ELR (cell line): ENCODE measurements around the gene METTL26.
"Not testable (repeated sequence)": the region's sequence is repeated elsewhere in the genome, so short reads cannot be mapped to it uniquely, and the experiment has no call there.

Experiments
- DNase-seq: peaks from one replicate; pipeline ENCODE4 v3.0.0-alpha.2; 2015; ENCODE audit warnings: low read depth

Gene METTL26

DNA sequence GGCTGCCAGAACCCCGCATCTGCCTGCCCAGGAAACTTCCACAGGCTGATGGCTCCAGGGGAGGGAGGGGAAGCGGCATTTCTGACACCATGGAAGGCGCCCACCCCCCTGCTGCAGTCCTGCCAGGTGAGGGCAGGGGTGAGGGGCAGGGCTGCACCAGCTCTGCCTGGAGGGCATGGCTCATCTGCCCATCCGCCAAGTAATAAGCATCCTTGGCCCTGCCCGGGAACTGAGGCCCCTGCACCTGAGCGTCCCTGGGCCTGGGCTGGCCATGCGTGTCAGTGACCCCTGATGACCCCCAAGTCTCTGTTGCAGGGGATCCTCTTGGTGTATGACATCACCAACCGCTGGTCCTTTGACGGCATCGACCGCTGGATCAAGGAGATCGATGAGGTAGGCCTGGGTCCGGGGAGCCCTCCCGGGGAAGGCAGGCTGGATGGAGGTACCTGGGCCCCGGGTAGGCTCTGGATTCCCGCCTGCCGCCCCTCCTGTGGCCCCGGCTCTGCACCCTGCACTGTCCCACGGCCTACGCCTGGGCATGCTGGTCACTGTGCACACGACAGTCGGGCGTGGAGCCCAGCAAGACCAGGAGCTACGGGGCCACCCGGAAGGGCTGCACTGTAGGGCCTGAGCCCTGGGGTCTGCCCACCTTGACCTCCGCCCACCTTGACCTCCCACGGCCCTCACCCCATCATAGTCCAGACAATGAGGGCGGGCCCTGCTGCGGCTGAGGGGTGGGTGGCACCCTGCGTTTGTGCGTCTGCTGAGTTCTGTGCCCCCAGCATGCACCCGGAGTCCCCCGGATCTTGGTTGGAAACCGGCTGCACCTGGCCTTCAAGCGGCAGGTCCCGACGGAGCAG lies 10.8 kb downstream of the METTL26 start:
- DNase-seq = no peak

DNA sequence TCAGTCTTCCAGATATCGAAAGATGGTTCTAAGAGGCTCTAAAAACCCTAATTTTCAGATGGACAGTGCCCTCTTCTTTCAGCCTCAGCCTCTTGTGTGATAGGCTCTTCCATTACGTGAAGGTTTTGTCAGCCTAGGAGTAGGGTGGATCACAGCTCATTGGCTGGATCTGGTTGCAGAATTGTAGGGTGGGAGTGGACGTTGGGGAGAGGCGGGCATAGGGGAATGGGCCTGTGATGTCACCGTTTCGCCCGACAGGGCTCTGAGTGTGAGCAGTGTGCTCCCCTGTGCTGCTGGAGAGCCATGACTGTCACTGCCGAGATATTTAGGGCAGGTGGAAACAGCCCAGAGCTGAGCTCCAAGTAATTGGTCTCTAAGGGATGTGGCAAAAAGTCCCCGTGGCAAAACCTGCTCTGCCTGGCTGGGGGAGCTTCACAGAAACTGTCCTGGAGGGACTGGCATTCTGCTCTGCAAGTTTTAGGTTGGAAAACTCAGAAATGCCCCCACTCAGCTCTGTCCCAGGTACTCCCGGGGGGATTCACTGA lies 11.5 kb downstream of the METTL26 start:
- DNase-seq = no peak

DNA sequence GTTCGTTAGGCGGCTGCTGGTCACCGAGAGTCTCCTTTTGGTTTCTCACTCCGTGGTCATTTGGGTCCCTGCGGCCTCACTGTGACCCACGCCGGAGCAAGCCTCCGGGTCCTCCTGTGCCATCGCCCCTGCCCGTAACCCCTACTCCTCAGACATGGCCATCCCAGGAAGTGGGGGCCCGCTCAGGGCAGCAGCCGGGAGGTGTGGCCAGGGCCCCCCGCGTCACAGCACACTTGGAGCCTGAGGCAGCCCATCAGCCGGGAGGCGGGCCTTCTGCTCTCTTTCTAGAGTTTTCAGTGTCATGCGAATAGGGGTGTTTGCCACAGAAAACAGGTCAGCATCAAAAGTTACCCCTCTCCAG lies 13.2 kb downstream of the METTL26 start:
- no peak for DNase-seq

DNA sequence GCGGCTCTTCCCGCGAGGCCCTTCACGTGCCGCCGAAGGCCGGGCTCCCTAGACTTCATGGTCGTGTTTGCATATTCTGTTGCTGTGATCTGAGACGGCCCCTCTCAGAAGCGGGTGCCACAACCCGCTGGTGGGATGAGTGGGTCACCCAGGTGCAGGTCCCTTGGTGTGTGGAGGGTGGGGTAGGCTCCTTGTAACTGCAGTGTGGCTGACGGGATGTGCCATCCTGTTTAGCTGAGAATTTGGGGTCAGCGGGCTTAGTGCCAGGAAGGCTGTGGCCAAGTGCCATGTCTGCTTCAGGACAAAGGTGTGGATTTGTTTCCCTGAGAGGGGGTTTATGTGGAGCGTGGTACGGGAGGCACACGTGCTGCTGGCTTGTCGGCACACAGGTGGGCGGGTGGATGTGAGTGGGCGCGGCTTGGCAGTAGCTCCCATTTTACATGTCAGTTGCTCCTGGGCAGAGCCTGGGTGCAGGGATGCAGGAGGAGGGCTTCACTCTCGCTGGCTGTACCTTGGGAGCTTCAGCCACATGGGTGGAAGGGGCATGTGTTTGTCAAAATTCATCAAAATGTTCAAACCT lies 14.5 kb downstream of the METTL26 start:
- DNase-seq = no peak

DNA sequence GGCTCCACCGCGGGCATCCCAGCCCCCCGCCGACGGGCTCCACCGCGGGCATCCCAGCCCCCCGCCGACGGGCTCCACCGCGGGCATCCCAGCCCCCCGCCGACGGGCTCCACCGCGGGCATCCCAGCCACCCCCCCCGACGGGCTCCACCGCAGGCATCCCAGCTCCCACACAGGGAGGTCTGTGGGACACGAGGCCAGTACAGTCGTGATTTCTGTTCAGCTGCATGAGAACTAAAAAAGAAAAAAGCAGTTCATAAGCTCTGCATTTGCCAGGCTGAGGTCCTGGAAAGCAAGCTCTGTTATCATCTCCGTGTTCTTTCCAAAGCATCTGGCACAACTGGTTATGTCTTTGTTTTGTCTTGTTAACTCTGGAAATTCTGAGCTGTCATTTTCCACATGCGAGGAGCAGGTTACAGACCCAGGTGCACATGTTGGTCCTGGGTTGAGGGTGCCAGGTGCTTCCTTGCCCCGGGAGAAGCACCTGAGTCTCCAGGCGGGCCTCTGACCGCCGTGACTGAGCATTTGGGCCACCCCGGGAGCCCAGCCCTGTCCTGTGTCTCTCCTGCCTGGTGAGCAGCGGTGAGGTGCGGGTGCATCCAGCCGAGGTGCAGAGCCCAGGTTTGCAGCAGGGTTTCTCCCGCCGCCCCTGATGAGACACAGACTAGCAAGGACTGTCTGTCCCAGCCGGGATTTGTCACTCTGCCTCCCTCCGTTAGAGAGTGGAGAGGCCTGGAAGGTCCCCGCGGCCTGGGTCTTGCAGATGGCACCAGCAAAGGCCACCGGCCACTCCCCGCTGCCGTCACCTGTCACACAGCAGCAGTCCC lies 15.2 kb downstream of the METTL26 start:
- no peak for DNase-seq

DNA sequence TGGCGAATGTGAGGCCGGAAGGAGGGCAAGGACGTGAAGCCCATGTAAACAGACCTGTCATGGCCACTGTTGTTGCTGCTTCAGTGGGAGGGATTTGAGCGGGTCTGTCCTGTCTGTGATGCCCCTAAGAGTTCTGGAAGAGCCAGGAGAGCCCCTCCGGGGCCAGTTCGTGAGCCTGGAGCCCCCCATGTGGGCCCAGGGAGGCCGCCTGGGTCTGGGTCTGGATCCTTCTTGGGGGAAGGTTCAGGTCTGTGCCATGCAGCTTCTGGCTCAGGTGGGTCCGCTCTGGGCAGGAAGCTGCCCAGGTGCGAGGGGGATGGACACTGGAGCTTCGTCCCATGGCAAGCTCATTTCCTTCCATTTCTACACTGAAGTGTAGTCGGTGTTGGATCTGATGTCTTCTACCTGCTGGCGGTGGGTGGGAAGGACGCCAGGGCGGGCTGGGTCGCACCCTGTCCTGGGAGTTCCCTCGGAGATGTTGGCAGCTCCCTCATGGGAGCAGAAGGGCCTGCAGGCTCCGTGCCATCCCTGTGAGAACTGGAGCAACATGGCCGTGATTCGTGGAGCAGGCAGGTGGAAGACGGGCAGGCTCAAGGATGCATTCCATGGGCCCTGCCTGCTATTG lies 16.5 kb downstream of the METTL26 start:
- DNase-seq = no peak

DNA sequence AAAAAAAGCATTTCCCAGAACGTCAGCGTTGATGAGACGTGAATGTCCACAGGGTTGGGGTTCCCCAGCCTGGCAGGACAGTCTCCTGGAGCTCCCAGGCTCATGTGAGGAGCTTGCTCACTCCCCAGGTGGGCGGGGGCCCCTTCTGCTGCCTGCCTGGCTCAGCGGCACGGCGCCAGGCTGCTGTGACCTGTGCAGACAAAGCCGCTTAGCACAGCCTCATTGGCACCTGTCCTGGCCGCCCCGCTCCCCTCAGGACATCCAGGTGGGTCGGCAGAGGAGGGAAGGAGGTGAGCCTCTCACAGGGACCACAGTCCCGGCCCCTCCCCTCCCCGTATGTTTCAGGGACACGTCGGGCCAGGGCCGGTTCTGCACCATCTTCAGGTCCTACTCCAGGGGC lies 18.2 kb downstream of the METTL26 start:
- no peak for DNase-seq

DNA sequence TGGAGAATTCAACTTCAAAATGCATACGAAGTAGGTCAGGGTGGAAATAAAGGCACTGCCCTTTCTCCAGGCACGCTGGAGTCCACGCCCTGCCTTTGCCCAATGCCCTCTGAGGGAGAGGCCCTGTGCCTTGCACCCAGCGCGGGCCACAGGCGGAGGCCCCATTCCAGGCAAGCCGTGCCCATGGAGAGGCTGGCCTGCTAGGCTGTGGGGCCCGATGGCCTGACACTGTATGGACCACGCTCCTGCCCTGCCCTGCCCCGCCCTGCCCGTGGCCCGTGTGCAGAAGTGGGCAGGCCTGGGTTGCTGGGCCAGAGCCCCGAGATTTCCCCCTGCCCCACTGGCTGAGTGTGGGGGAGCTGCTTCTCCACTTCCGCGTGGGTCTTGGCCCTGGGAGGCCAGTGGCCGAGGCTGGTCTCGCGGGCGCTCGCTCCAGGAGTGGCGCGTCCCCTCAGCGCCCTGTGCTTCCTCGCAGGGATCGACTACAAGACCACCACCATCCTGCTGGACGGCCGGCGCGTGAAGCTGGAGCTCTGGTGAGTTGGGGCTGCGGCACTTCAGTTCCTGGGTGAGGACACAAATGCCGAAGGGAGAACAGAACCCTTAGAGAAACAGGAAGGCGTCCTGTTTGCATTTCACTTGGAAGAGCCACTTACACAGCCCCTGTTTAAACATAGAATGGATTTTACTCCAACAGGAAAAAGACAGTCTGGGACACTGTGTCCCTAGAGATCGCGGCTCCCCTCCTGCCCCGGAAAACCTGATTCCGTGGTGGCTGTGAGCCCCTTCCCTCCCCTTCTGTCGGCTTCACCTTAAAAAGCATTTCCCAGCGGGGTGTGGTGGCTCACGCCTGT lies 19.1 kb downstream of the METTL26 start:
- no peak for DNase-seq

DNA sequence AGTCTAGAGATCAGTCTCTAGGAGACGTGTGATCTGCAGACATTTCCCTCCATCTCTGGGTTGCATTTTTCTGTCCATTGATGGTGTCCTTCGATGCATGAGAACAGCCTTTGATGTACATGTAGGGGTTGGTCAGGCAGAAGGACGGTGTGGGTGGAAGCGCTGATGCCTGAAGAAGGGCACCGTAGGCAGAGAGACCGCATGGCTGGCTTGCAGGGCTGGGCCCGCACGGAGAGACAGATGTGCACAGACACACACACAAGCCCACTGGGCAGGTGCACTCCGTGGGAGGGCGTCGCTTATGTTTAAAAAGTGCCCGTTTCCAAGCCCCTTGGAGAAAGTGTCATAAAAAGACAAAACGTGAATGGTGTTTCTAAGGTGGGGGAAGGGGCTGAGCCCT lies 21.0 kb downstream of the METTL26 start:
- no peak for DNase-seq

DNA sequence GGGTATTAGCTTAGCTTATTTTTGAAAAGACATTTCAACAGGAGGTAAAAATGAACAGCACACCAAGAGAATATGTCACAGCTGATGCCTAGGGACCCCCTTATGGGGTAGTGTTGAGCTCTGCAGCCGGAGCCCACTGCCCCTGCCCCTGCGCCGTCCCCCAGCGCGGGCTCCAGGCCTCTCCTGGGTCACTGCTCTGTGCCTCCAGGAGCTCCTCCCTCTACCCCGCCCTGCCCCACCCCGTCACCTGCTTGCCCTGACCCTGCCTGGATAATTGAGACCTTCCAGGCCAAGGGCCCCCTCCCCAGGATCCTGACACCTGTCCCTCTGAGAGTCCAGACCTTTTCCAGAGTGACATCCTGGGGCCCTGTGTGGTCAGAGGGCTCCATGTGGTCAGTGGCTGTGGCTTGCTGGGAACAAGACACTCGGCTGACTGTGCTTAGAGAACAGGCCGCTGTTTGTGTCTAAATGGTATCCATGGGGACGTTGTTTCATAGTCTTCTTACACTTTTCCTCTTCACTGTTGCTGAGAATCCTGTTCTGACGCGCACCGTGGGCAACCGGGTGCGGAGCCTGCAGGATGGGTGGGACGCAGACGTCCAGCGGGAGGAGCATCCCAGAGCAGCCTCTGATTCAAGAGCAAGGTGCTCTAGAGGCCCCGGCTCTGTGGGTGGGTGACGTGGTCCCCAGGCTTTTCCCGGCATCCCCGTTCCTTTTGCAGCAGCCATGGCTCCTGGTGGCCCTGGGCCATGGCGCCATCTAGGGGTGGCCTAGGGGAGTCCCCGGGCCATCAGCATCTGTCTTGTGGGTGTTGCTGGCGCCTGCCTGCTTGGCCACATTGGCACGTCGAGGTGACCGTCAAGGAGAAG lies 25.4 kb downstream of the METTL26 start:
- DNase-seq = no peak

DNA sequence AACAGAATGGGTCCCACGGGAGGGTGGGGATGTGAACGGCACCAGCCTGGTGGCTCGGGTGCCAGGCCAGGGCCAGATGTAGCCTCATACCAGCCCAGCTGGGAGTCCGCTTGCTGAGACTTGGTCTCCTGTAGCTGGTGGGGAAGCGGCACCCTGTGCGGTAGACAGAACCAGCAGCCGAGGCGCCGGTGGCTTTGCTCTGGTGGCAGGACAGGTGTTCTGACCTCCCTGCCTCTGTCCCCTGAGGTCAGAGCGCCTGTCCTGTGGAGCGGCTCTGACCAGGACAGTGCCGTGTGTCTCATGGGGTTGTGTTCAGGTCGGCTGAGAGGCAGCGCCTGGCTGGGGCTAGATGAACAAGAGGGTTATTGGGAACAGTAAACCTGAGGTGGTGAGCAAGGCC lies 26.1 kb downstream of the METTL26 start:
- DNase-seq = no peak

DNA sequence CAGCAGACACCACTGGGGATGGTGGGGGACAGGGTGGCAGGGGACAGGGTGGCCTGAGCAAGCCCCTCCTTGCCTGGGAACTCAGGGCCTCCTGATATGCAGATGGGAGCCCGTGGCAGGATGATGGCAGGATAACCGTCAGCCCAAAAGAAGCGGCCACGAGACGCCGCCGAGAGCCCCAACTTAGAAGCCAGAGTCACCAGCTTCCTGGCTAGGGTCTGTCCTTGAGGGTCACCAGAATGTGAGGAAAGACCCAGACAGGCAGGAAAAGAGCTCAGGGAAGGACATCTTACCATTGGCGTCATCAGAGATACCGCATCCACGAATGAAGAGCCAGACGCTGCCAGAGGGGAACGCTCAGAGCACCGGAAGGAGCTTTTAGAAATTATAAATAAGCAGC lies 26.8 kb downstream of the METTL26 start:
- no peak for DNase-seq

DNA sequence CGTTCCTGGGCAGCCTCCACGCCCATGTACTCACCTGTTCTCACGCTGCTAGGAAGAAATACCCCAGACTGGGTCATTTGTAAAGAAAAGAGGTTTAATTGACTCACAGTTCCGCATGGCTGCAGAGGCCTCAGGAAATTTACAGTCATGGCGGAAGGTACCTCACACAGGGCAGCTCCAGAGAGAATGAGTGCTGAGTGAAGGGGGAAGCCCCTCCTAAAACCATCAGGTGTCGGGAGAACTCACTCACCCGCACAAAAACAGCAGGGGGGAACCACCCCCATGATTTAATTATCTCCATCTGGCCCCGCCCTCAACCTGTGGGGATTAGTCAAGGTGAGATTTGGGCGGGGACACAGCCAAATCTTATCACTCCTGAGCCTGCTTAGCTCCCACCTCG lies 28.1 kb downstream of the METTL26 start:
- DNase-seq = no peak

DNA sequence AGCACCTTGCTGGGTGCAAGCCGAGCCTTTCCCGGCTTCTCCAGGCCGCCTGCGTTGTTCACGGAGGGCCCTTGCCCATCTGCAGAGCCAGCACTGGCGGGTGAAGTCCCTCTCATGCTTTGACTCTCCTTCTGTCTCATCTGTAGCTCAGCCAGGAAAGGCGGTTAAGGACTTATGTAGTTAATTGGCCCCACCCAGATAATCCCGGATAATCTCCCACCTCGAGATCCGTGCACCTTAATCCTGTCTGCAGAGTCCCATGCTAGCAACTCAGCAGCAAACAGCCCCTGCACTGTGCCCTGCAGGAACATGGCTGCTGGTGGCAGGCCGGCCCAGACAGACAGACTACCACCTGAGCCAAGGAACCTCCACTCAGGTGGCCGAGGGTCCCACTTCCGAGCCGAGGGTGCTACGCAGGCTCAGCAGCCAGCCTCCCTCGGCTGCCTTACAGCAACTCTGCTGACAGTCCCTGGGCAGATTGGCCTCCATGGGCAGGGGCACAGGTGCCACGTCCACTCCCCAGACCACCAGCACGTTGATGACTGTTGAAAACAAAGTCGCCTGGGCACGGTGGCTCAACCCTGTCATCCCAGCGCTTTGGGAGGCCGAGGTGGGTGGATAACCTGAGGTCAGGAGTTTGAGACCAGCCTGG lies 29.3 kb downstream of the METTL26 start:
- no peak for DNase-seq

DNA sequence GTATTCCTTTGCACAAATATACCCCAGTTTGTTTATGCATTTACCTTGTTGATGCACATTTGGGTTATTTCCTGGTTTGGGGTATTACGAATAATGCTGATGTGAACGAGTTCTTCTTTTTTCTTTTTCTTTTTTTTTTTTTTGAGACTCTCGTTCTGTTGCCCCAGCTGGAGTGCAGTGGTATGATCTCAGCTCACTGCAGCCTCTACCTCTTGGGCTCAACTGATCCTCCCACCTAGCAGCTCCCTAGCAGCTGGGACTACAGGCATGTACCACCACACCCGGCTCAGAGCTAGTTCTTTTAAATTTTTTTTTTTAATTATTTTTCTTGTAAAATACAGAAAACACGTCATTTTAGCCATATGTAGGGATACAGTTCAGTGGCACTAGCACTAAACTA lies 32.2 kb downstream of the METTL26 start:
- no peak for DNase-seq

DNA sequence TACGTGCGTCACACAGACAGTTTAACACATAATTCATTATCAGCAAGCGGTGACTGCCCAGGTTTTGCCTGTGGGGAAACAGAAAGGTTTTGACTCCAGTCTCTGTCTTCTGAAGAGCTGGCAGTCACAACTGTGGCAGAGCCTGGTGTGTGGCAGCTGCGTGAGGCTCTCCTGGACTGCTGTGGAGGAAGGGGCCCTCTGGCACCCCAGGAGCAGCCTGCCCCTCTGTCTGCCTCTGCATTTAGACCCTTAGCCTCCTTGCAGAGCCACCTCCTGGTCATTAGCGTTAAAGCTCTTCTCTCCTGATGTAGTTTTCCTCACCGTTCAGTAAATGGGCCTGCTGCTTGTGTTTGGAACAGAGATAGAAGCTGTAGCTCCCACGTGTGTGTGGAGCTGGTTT lies 35.3 kb downstream of the METTL26 start:
- DNase-seq = no peak

DNA sequence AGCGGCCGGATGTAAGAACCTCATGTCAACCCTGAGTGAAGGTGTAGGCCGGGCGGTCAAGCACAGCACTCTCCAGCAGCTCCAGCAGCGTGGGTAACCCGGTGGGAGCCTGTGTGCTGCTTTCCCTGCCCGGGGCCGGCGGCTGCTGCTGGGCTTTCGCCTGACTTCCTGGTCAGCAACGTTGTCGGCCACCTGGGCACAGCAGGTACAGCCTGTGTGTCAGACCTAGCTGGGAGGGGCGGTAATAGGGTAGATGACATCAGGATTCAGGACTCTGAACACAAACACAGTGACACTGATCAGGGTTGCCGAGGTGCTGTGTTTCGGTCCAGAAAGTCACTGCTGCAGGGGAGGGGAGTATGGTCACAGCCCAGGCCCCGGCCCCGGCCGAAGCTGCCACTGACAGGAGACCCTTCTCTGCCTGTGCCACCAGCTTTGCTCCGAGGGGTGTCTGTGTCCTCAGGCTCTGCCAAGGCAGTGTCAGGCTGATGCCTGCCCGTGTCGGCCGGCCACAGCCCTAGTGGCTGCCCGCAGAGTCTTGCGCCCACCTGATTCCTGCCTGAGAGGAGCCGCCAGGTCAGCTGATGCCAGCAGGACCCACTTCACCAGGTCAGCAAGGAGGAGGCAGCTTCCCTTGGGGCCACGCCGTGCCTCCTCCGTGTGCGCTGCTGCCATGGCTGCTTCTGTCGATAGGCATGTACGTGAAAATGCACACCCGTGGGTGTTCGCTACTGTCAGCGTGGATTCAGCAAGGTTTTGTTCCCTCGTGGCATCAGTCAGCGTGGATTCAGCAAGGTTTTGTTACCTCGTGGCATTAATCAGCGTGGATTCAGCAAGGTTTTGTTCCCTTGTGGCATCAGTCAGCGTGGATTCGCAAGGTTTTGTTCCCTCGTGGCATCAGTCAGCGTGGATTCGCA lies 37.0 kb downstream of the METTL26 start:
- no peak for DNase-seq

DNA sequence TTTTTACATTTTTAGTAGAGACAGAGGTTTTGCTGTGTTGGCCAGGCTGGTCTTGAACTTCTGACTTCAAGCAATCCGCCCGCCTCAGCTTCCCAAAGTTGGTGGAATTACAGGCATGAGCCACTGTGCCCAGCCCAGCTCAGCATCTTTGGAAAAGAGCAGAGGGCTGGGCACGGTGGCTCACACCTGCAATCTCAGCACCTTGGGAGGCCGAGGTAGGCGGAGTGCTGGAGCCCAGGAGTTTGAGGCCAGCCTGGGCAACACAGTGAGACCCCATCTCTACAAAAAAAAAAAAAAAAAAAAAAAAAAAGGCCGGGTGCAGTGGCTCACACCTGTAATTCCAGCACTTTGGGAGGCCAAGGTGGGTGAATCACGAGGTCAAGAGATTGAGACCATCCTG lies 38.5 kb downstream of the METTL26 start:
- DNase-seq = not testable (repeated sequence)

DNA sequence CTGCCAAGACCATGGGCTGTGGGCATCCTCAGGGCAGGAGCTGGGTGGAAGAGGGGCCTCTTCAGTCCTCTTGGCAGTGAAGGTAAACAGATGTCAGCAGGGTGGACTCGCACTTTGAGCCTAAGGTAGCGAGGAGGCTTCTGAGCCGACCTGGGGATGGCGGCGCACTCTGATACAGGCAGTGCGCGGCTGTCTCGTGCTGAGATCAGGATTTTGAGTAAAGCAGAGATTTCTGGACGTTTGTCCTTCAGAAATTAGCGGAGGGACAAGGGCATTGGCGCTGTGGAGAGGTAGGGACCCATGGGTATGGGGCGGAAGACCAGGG lies 39.4 kb downstream of the METTL26 start:
- DNase-seq = no peak
